HTR-8/SVneo (cell line): Measurements from ENCODE around the gene NOL11.
A peak's percentile ranks its signal among the peaks of the same experiment; 100 is the strongest.
"Not testable (repeated sequence)": the region's sequence is repeated elsewhere in the genome, so short reads cannot be mapped to it uniquely, and the experiment has no call there.

Experiments used
- DNase-seq: peaks from one replicate; pipeline ENCODE4 v3.0.0; 2011; ENCODE audit warnings: low spot score, mixed read lengths; ENCODE audit not compliant: insufficient read length
- FAIRE-seq: peaks from 2 replicates; lab custom pipeline; 2011; peaks lifted over from hg19 to GRCh38; lab: Jason Lieb, UNC

Gene NOL11

GRCh38 chr17:67751101-67752074, 33.7 kb downstream of the NOL11 start:
- FAIRE-seq (no peak), DNase-seq (no peak)

- DNase-seq, FAIRE-seq: not testable (repeated sequence)
Measured at GRCh38 chr17:67752160-67752559, 34.4 kb downstream of the NOL11 start.

- DNase-seq (no peak), FAIRE-seq (no peak)
Measured at GRCh38 chr17:67753026-67753425, 35.3 kb downstream of the NOL11 start.

GRCh38 chr17:67754001-67754400, 36.3 kb downstream of the NOL11 start:
- FAIRE-seq (no peak), DNase-seq (no peak)

GRCh38 chr17:67754686-67755085, 37.0 kb downstream of the NOL11 start:
- not testable (repeated sequence) for DNase-seq, FAIRE-seq

- DNase-seq, FAIRE-seq: not testable (repeated sequence)
Measured at GRCh38 chr17:67756766-67757165, 39.0 kb downstream of the NOL11 start.

- FAIRE-seq: no peak
Measured at GRCh38 chr17:67759355-67760171, 41.8 kb downstream of the NOL11 start.

GRCh38 chr17:67765623-67766022, 47.9 kb downstream of the NOL11 start:
- no peak for DNase-seq
- FAIRE-seq: peak; percentile 20

More at GRCh38 chr17:67759355-67760171, 41.8 kb downstream of the NOL11 start:
- no peak for DNase-seq

GRCh38 chr17:67769231-67769630, 51.5 kb downstream of the NOL11 start:
- FAIRE-seq (no peak), DNase-seq (no peak)

GRCh38 chr17:67770539-67770938, 52.8 kb downstream of the NOL11 start:
- no peak for DNase-seq
- no peak for FAIRE-seq

- no peak for FAIRE-seq
- no peak for DNase-seq
Measured at GRCh38 chr17:67772679-67773078, 54.9 kb downstream of the NOL11 start.

- FAIRE-seq (peak; percentile 4), DNase-seq (no peak)
Measured at GRCh38 chr17:67773246-67773645, 55.5 kb downstream of the NOL11 start.

GRCh38 chr17:67779098-67779672, 61.4 kb downstream of the NOL11 start:
- DNase-seq: peak; percentile 51
- peak; percentile 81 for FAIRE-seq

GRCh38 chr17:67784364-67785121, 66.8 kb downstream of the NOL11 start:
- DNase-seq: no peak
- FAIRE-seq: peak; percentile 42

GRCh38 chr17:67785122-67785477, 67.4 kb downstream of the NOL11 start:
- no peak for FAIRE-seq
- no peak for DNase-seq

GRCh38 chr17:67785504-67785903, 67.8 kb downstream of the NOL11 start:
- FAIRE-seq: no peak

More at GRCh38 chr17:67785504-67785903, 67.8 kb downstream of the NOL11 start:
- no peak for DNase-seq
